Measurements from ENCODE around the gene B3GNT5. TPM values are rescaled to one million over a fixed set of nuclear protein-coding genes. Genes with fewer than 3 reads are reported as not detected.

B3GNT5 gene
- total and polyA plus RNA-seq, 9 of the 15 experiments (the other 6 are each of a cell fraction or from before 2014, with no cell fraction given): 8.8 to 23.8 (median 14.4) TPM

- peak overlapping the region; percentile 73 to 98 for H3K9ac ChIP-seq (ENCODE audit: insufficient read depth in 1 of 2, low read depth in 2 of 2, low read length in 2 of 2)
- peak; percentile 49 for ATAC-seq
- no peaks in the 10 kb centered on the region for H3K9me1 ChIP-seq (ENCODE audit: control insufficient read depth, insufficient read depth, low read length)
- H4K20me1 ChIP-seq (replicated peaks; ENCODE audit: control insufficient read depth, insufficient read depth, low read length): no peaks in the 10 kb centered on the region
- H2AFZ ChIP-seq (ENCODE audit: low read depth, low read length): peak overlapping the region; percentile 91
- ChIA-PET CTCF (ENCODE audit: low intra/inter-chr PET ratio) (no interaction called here), POLR2A (interaction anchor here (0.6 to 1.2 kb wide), 4 partner anchors 22 to 980 kb away, joined by 3 to 4 read pairs (median 3); no protein-coding TSS in a partner anchor)
- H3K9me3 ChIP-seq (replicated peaks; ENCODE audit: control insufficient read depth, insufficient read depth, low read depth, low read length): no peaks in the 10 kb centered on the region
- H3K79me2 ChIP-seq (ENCODE audit: control insufficient read depth, insufficient read depth, low read length): peaks cover 60% of the 10 kb centered on the region
- no peak for FAIRE-seq
- peaks cover 12 to 18% of the 10 kb centered on the region in 2 experiments; a peak in 4 of 5 replicates for H3K4me1 ChIP-seq (replicated peaks in 1 of 2; ENCODE audit: control insufficient read depth in 2 of 2, insufficient read depth in 2 of 2, low read length in 2 of 2)
- DNase-seq (ENCODE audit: extremely low read depth in 1 of 4, low spot score in 3 of 4): peak in 1 of 4 experiments; percentile 45
- no TSS peak for BruUV-seq (replicated peaks)
- peak overlapping the region; percentile 83 for H3K27ac ChIP-seq (ENCODE audit: extremely low read depth, low read depth, low read length)
- in situ Hi-C loops (cut with MboI): no loop called here
- peak overlapping the region; percentile 86 for H3K4me2 ChIP-seq (ENCODE audit: insufficient read depth, low read length)
- H3K27me3 ChIP-seq (ENCODE audit: control insufficient read depth in 2 of 2, insufficient read depth in 2 of 2, low read length in 2 of 2): no peaks in the 10 kb centered on the region
- WGBS (ENCODE audit: insufficient coverage, low coverage, missing lambda C conversion rate): 2% methylated on average over 34 of the region's 49 CpGs
- peak overlapping the region; percentile 52 for H3K4me3 ChIP-seq
- intact Hi-C loops (cut with micrococcal nuclease): loop anchor here (2.0 to 10.0 kb wide), 3 partner anchors 67 to 128 kb away; no protein-coding TSS in a partner anchor
- H3K36me3 ChIP-seq (ENCODE audit: control insufficient read depth, insufficient read depth, low read length): peaks cover 26% of the 10 kb centered on the region; the same call in 2 of the 3 replicates
- TF ChIP-seq NONO (IDR thresholded peaks at IDR 0.05; ENCODE audit: low read depth in 2 of 2, low read length in 1 of 2) (peak in 1 of 2 experiments; percentile 2; a peak in 2 of 4 replicates), CCNT2 (IDR thresholded peaks at IDR 0.05; ENCODE audit: borderline replicate concordance, extremely low read depth, insufficient read length, low read depth, low read length) (peak; percentile 57), OTX1 (CRISPR knock-in tag; IDR thresholded peaks at IDR 0.05) (no peak), EWSR1 (IDR thresholded peaks at IDR 0.05; ENCODE audit: borderline replicate concordance, low read depth, partially characterized antibody) (no peak), ATF6 (CRISPR knock-in tag; IDR thresholded peaks at IDR 0.05) (no peak), MTA1 (IDR thresholded peaks at IDR 0.05; ENCODE audit: borderline replicate concordance) (no peak), STAT6 (CRISPR knock-in tag; IDR thresholded peaks at IDR 0.05) (0 out of 2 replicates have a peak, but pooled peaks have one; percentile 56), ZFX (CRISPR knock-in tag; IDR thresholded peaks at IDR 0.05) (peak; percentile 9; the same call in 1 of the 2 replicates), HDAC8 (tag; IDR thresholded peaks at IDR 0.05) (no peak), SMC3 (conservative IDR thresholded peaks at IDR 0.05; ENCODE audit: insufficient read depth, low read depth, low read length) (no peak), YY1 (IDR thresholded peaks at IDR 0.05; ENCODE audit: borderline replicate concordance in 1 of 3, control insufficient read depth in 1 of 3, extremely low read depth in 1 of 3, insufficient read depth in 3 of 3, insufficient read length in 1 of 3, insufficient replicate concordance in 2 of 3, low read depth in 1 of 3, low read length in 2 of 3) (peak in 1 of 3 experiments; percentile 18), L3MBTL2 (IDR thresholded peaks at IDR 0.05) (peak; percentile 49; the same call in 1 of the 2 replicates), ZNF75A (CRISPR knock-in tag; IDR thresholded peaks at IDR 0.05) (no peak), U2AF1 (optimal IDR thresholded peaks at IDR 0.05; ENCODE audit: low read depth, low read length) (peak; percentile 35)
Observed at GRCh38 chr3:183254487-183255347, 1.7 kb downstream of the B3GNT5 start.
